SIG-M5 treated with dmso at 0.1 percent for 504 hours (cell line): Measurements from ENCODE around the gene KCNK2.

Experiments used
- DNase-seq: peaks from one replicate; lab custom pipeline; 2025; ENCODE audit not compliant: unreplicated experiment; lab: John Stamatoyannopoulos, UW

Gene KCNK2

GRCh38 chr1:215250913-215251312 lies 168.4 kb downstream of the KCNK2 start:
- no peak for DNase-seq

GRCh38 chr1:215251428-215251827 lies 168.9 kb downstream of the KCNK2 start:
- DNase-seq, result no peak

- no peak for DNase-seq
Observed at GRCh38 chr1:215252164-215252563, 169.6 kb downstream of the KCNK2 start.

GRCh38 chr1:215256936-215257679 lies 174.6 kb downstream of the KCNK2 start:
- no peak for DNase-seq

- no peak for DNase-seq
Observed at GRCh38 chr1:215260711-215261110, 178.2 kb downstream of the KCNK2 start.

DNA sequence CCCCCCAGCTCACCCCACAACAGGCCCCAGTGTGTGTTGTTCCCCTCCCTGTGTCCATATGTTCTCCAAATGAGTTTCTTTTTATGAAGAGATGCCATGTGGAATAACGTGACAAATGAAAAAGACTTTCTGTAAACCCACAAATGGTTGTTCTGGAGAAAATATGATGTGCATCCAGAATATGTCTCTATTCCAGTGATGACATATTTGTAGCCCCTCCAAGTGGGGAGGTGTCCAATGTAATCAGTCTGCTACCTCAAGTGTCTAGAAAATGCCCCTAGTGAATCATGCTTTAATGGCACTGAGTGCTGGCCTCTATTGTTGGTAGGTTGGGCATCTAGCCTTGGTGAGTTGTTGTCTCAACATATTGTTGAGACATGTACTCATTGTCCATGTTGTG lies 179.6 kb downstream of the KCNK2 start:
- DNase-seq, result no peak

DNA sequence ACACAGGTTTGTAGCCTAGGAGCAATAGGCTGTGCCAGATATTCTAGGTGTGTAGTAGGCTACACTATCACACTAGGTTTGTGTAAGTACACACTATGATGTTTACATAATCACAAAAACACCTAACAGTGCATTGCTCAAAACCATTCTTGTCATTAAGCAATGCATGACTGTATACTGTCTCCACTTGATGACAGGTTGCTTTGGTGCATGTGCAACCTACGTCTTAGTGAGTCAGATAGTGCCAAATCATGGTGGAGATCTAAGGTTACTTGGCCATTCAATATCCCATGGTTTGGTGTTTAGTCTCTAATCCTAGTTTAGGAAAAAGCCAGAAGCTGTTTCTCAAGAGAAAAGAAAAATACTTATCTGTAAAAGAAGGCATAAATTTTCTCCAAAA lies 181.1 kb downstream of the KCNK2 start:
- DNase-seq, result no peak

DNA sequence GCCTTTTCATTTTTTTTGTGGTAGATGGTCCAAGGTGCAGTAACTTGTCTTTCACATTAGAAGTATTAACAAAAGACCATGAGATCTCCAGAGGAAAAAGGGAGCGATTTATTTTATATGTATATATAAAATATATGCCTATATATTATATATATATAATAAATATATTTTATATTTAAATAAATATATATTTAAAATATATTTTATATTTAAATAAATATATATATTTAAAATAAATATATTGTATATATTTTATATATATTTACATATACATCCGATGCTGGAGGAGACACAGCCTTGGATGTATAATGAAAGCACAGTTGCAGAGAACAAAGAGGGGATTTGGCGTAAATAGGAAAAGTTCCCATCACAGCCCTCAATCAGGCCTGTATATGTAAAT lies 182.1 kb downstream of the KCNK2 start:
- DNase-seq, result no peak

- no peak for DNase-seq
Observed at GRCh38 chr1:215267495-215267894, 185.0 kb downstream of the KCNK2 start.

DNA sequence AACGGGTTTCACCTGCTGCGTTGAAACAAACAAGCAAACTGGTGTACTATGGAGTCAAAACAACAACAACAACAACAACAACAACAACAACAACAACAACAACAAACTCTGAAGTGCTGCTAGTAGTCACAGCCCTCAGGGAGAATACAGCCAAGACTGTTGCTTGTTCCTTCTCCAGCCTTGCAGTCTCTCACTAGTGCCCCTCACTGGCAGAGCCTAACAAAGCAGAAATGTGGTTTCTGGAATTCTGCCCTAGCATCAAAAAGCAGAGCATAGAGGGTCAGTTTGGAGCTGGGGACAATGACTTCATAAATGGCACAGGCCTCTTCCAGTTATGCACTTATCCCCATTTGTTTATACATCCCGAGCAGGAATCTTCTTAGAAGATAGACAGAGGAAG lies 187.4 kb downstream of the KCNK2 start:
- no peak for DNase-seq

- DNase-seq, result no peak
Observed at GRCh38 chr1:215273838-215274516, 191.4 kb downstream of the KCNK2 start.

- no peak for DNase-seq
Observed at GRCh38 chr1:215276582-215276981, 194.0 kb downstream of the KCNK2 start.

DNA sequence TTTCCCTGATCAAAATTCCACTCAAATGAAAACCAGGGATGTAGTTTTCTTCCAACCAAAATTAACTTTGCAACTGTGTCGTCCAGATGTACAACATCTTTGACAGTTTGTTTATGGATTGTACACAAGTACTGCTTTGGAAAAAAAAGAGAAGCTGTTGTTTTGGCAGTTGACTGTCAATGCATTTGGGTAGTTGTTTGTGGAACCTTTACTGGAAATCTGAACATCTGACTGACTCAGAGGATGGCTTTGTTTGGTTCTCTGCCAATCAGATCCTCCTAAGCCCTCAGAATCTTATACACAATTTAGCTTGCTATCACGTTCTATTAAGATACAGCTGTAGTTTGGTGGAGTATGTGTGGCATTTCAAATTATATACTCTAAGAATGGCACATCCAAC lies 195.0 kb downstream of the KCNK2 start:
- DNase-seq, result no peak

GRCh38 chr1:215279682-215280081 lies 197.1 kb downstream of the KCNK2 start:
- no peak for DNase-seq

GRCh38 chr1:215282557-215282956 lies 200.0 kb downstream of the KCNK2 start:
- DNase-seq, result no peak

- DNase-seq, result no peak
Observed at GRCh38 chr1:215285013-215285800, 202.7 kb downstream of the KCNK2 start.
